PC-3 (cell line): ENCODE data around the gene CELF5. TPM values are rescaled to one million over a fixed set of nuclear protein-coding genes. Genes with fewer than 3 reads are reported as not detected.

Source experiments
- ATAC-seq: fragments of 200-7000 bp; cut with Tn5 transposase; 2 replicates; pipeline ENCODE4 v1.9.1; 2020; ENCODE audit warnings: mild to moderate bottlenecking, moderate library complexity
- BruUV-seq: library from RNA; stranded (reverse); fragments of 400-500 nt; replicated peaks from 2 replicates; lab custom pipeline; 2021; lab: Mats Ljungman, UMichigan
- CTCF ChIA-PET: fragments of 300-600 bp; sonication (Branson Sonifier 250); formaldehyde crosslinking; loops from one replicate; lab custom pipeline; 2022; ENCODE audit warnings: antibody characterized with exemption; lab: Charles Lee
- POLR2A ChIA-PET: fragments of 300-600 bp; sonication (Branson Sonifier 250); formaldehyde crosslinking; loops from one replicate; lab custom pipeline; 2022; ENCODE audit warnings: antibody characterized with exemption; ENCODE audit not compliant: unreplicated experiment; lab: Charles Lee
- DNase-seq: peaks from one replicate; pipeline ENCODE4 v3.0.0-alpha.2; 2015
- H2AFZ ChIP-seq: fragments of 300-600 bp; sonication (generic); 2 replicates; pipeline ENCODE4 v1.6.0; 2016; ENCODE audit warnings: antibody characterized with exemption, low read length
- H3F3A ChIP-seq: fragments of 300-600 bp; sonication (generic); one replicate; pipeline ENCODE4 v1.6.0; 2017; ENCODE audit warnings: antibody characterized with exemption, low read length, control low read depth, mild to moderate bottlenecking; ENCODE audit not compliant: unreplicated experiment
- H3K27ac ChIP-seq: fragments of 300-600 bp; sonication (generic); 2 replicates; pipeline ENCODE4 v1.5.1; 2016; ENCODE audit warnings: mild to moderate bottlenecking, low read length
- H3K27me3 ChIP-seq: fragments of 300-600 bp; sonication (generic); 2 replicates; pipeline ENCODE4 v1.6.1; 2016; ENCODE audit warnings: low read length, mixed read lengths
- H3K36me3 ChIP-seq: fragments of 300-600 bp; sonication (generic); 2 replicates; pipeline ENCODE4 v1.6.1; 2016; ENCODE audit warnings: low read depth, mixed run types, low read length, mixed read lengths
- H3K4me1 ChIP-seq: fragments of 300-600 bp; sonication (generic); 2 replicates; pipeline ENCODE4 v1.5.1; 2016; ENCODE audit warnings: low read length; ENCODE audit not compliant: insufficient read depth
- H3K4me2 ChIP-seq: fragments of 300-600 bp; sonication (generic); 2 replicates; pipeline ENCODE4 v1.6.0; 2016; ENCODE audit warnings: low read length
- H3K4me3 ChIP-seq: fragments of 300-600 bp; sonication (generic); 2 replicates; pipeline ENCODE4 v1.5.1; 2016; ENCODE audit warnings: mild to moderate bottlenecking, low read length, mixed read lengths
- H3K79me2 ChIP-seq: fragments of 300-600 bp; sonication (generic); 2 replicates; pipeline ENCODE4 v1.6.1; 2017; ENCODE audit warnings: low read length, mixed read lengths
- H3K9ac ChIP-seq: fragments of 300-600 bp; sonication (generic); 2 replicates; pipeline ENCODE4 v1.6.0; 2016; ENCODE audit warnings: mild to moderate bottlenecking, low read length
- H3K9me2 ChIP-seq: fragments of 300-600 bp; sonication (generic); replicated peaks from 2 replicates; pipeline ENCODE4 v1.6.1; 2016; ENCODE audit warnings: mixed run types, low read length, mixed read lengths
- H3K9me3 ChIP-seq: fragments of 300-600 bp; sonication (generic); 2 replicates; pipeline ENCODE4 v1.6.1; 2016; ENCODE audit warnings: low read length, mixed read lengths
- H4K20me1 ChIP-seq: fragments of 300-600 bp; sonication (generic); 2 replicates; pipeline ENCODE4 v1.6.1; 2016; ENCODE audit warnings: low read length, mixed read lengths
- CTCF ChIP-seq: fragments of 300-600 bp; sonication (generic); conservative IDR thresholded peaks from 2 replicates; pipeline ENCODE4 v1.5.1; 2017; ENCODE audit warnings: antibody characterized with exemption, low read depth, mild to moderate bottlenecking, low read length
- EZH2 ChIP-seq: fragments of 300-600 bp; sonication (generic); IDR thresholded peaks from one replicate; pipeline ENCODE4 v1.6.1; 2017; ENCODE audit warnings: antibody characterized with exemption, mild to moderate bottlenecking, low read length; ENCODE audit not compliant: unreplicated experiment
- EZH2phosphoT487 ChIP-seq: fragments of 300-600 bp; sonication (generic); IDR thresholded peaks from 2 replicates; pipeline ENCODE4 v1.6.1; 2018; ENCODE audit warnings: mild to moderate bottlenecking, antibody characterized with exemption, low read length, borderline replicate concordance
- intact Hi-C: fragments of 100-400 bp; cut with micrococcal nuclease; formaldehyde crosslinking; loops from 2 replicates; pipeline ENCODE4 v1.9.0; 2023
- total RNA-seq: library from RNA; depleted of rRNA; stranded (reverse); fragments of >200 nt; gene quantifications from 2 replicates; pipeline ENCODE4 v1.2.3, GENCODE V29; 2014

CELF5 gene
- total RNA-seq, 1 experiment from 2014 or later = 0.44 TPM

- Histone ChIP-seq H3F3A (no peaks in the 10 kb centered on the region), H3K27ac (no peak overlapping the region), H2AFZ (peak overlapping the region; percentile 81), H3K27me3 (no peaks in the 10 kb centered on the region), H3K4me2 (peak overlapping the region; percentile 85), H3K9ac (no peak overlapping the region), H3K4me3 (peak overlapping the region; percentile 69), H3K9me2 (no peaks in the 10 kb centered on the region), H3K79me2 (no peaks in the 10 kb centered on the region), H3K36me3 (no peaks in the 10 kb centered on the region; the same call in 1 of the 2 replicates), H3K9me3 (no peaks in the 10 kb centered on the region), H4K20me1 (no peaks in the 10 kb centered on the region), H3K4me1 (0 out of 2 replicates have a peak, but pooled peaks cover 4% of the 10 kb centered on the region)
- TF ChIP-seq EZH2phosphoT487 = no peak
- peak; percentile 33; the same call in 1 of the 2 replicates for TF ChIP-seq CTCF
- TF ChIP-seq EZH2 = no peak
- POLR2A ChIA-PET = interaction anchor here (0.6 to 1.1 kb wide), 2 partner anchors 9 to 782 kb away, joined by 12 to 14 read pairs; no protein-coding TSS in a partner anchor
- CTCF ChIA-PET = interaction anchor here (0.5 to 1.0 kb wide), 4 partner anchors 9 to 52 kb away, joined by 3 to 10 read pairs (median 4); no protein-coding TSS in a partner anchor
- DNase-seq = peak; percentile 88
- ATAC-seq = peak; percentile 74
- BruUV-seq = no TSS peak
- intact Hi-C loops = loop anchor here (1.0 kb wide), 1 partner anchor 10 kb away; no protein-coding TSS in a partner anchor
Observed at GRCh38 chr19:3275583-3276340, 51.3 kb downstream of the CELF5 start.

- ATAC-seq (peak; percentile 71), DNase-seq (peak; percentile 75)
- no peak overlapping the region for H3K9ac ChIP-seq
- H2AFZ ChIP-seq = no peak overlapping the region
- ChIA-PET CTCF (interaction anchor here (0.6 to 1.0 kb wide), 3 partner anchors 9 to 53 kb away, joined by 3 to 10 read pairs (median 5); no protein-coding TSS in a partner anchor), POLR2A (interaction anchor here (1.1 kb wide), 1 partner anchor 9 kb away, joined by 14 read pairs; no protein-coding TSS in a partner anchor)
- H3K4me2 ChIP-seq = peak overlapping the region; percentile 65
- H3K36me3 ChIP-seq = no peaks in the 10 kb centered on the region; the same call in 1 of the 2 replicates
- H3K27me3 ChIP-seq = no peaks in the 10 kb centered on the region
- TF ChIP-seq CTCF = no peak
- no peak for TF ChIP-seq EZH2phosphoT487
- no peak for TF ChIP-seq EZH2
- no peak overlapping the region for H3K27ac ChIP-seq
- H3F3A ChIP-seq = no peaks in the 10 kb centered on the region
- H3K79me2 ChIP-seq = no peaks in the 10 kb centered on the region
- H4K20me1 ChIP-seq = no peaks in the 10 kb centered on the region
- intact Hi-C loops = loop anchor here (1.0 kb wide), 1 partner anchor 9 kb away; no protein-coding TSS in a partner anchor
- 0 out of 2 replicates have a peak, but pooled peaks cover 4% of the 10 kb centered on the region for H3K4me1 ChIP-seq
- BruUV-seq = no TSS peak
- no peak overlapping the region; the same call in 1 of the 2 replicates for H3K4me3 ChIP-seq
- H3K9me2 ChIP-seq = no peaks in the 10 kb centered on the region
- no peaks in the 10 kb centered on the region for H3K9me3 ChIP-seq
Observed at GRCh38 chr19:3276341-3276799, 51.9 kb downstream of the CELF5 start.
